HCT116 (cell line): Measurements from ENCODE around the gene ALOXE3. TPM values are rescaled to one million over a fixed set of nuclear protein-coding genes. Genes with fewer than 3 reads are reported as not detected.

Experiments
- ATAC-seq: fragments of 200-7000 bp; cut with Tn5 transposase; 2 replicates; pipeline ENCODE4 v1.9.1; 2020; ENCODE audit warnings: mild to moderate bottlenecking, moderate library complexity
- BruUV-seq: library from RNA; stranded (reverse); fragments of 400-500 nt; replicated peaks from 2 replicates; lab custom pipeline; 2021; lab: Mats Ljungman, UMichigan
- CTCF ChIA-PET: fragments of 300-600 bp; sonication (Branson Sonifier 250); formaldehyde crosslinking; loops from one replicate; lab custom pipeline; 2021; ENCODE audit warnings: antibody characterized with exemption; lab: Charles Lee
- POLR2A ChIA-PET: fragments of 300-600, 350-600 bp; sonication (Branson Sonifier 250); formaldehyde crosslinking; loops from one replicate; lab custom pipeline; 2021; ENCODE audit warnings: antibody characterized with exemption; lab: Charles Lee
- RAD21 ChIA-PET, 2 experiments: fragments of 300-600 bp; sonication (Branson Sonifier 250); formaldehyde crosslinking; loops; one replicate each; lab custom pipeline; 2023; ENCODE audit warnings: low total read pairs in 2 of 2; ENCODE audit not compliant: uncharacterized antibody in 2 of 2, unreplicated experiment in 2 of 2, low non-redundant PET in 1 of 2; lab: Charles Lee
- DNase-seq: peaks from one replicate; pipeline ENCODE4 v3.0.0-alpha.2; 2010; ENCODE audit warnings: low read depth, low spot score
- H2AFZ ChIP-seq: fragments of 200-600 bp; shearing (Covaris generic), sonication (generic); 2 replicates; pipeline ENCODE4 v1.6.1; 2017; ENCODE audit warnings: low read depth, mixed run types, mixed read lengths, antibody characterized with exemption, low read length; ENCODE audit not compliant: poor library complexity, severe bottlenecking
- H3K27ac ChIP-seq: 2 replicates; pipeline ENCODE4 v1.5.1; 2012; ENCODE audit warnings: low read depth, low read length
- H3K27me3 ChIP-seq: fragments of 200-600 bp; sonication (generic); 2 replicates; pipeline ENCODE4 v1.6.1; 2016; ENCODE audit warnings: mixed run types, low read length, mixed read lengths; ENCODE audit not compliant: insufficient read depth
- H3K36me3 ChIP-seq, 2 experiments: fragments of 200-500 bp in 1 of 2; fragments of 200-600 bp in 1 of 2; sonication (Bioruptor generic) in 1 of 2; sonication (generic) in 1 of 2; 2 replicates each; pipeline versions ENCODE4 v1.5.1 to v1.6.1; 2014 to 2016; ENCODE audit warnings: low read length in 2 of 2, inconsistent platforms in 1 of 2, mixed read lengths in 1 of 2, mixed run types in 1 of 2; ENCODE audit not compliant: insufficient read depth in 2 of 2, control insufficient read depth in 1 of 2
- H3K4me1 ChIP-seq, 2 experiments: fragments of 200-600 bp in 1 of 2; sonication (generic) in 1 of 2; 2 replicates each; pipeline versions ENCODE4 v1.5.1 to v1.6.1; 2012 to 2017; ENCODE audit warnings: low read length in 2 of 2, inconsistent platforms in 1 of 2, mild to moderate bottlenecking in 1 of 2, mixed read lengths in 1 of 2, mixed run types in 1 of 2, moderate library complexity in 1 of 2; ENCODE audit not compliant: insufficient read depth in 2 of 2, control insufficient read depth in 1 of 2
- H3K4me2 ChIP-seq: fragments of 200-600 bp; sonication (generic); 2 replicates; pipeline ENCODE4 v1.6.1; 2017; ENCODE audit warnings: mixed run types, low read length, mixed read lengths
- H3K4me3 ChIP-seq, 2 experiments: fragments of 200-600 bp in 1 of 2; sonication (generic) in 1 of 2; replicated peaks in 1 of 2; 2 replicates each; pipeline ENCODE4 v1.5.1; 2011 to 2016; ENCODE audit warnings: low read length in 2 of 2, control low read depth in 1 of 2, low read depth in 1 of 2, mild to moderate bottlenecking in 1 of 2, mixed read lengths in 1 of 2, mixed run types in 1 of 2
- H3K79me2 ChIP-seq: fragments of 200-600 bp; sonication (generic); 2 replicates; pipeline ENCODE4 v1.6.1; 2017; ENCODE audit warnings: mild to moderate bottlenecking, mixed run types, low read length, moderate library complexity, mixed read lengths; ENCODE audit not compliant: insufficient read depth
- H3K9ac ChIP-seq: fragments of 200-600 bp; sonication (generic); 2 replicates; pipeline ENCODE4 v1.6.1; 2016; ENCODE audit warnings: low read length, mixed read lengths
- H3K9me2 ChIP-seq: fragments of 200-600 bp; sonication (generic), shearing (Covaris generic); 2 replicates; pipeline ENCODE4 v1.6.1; 2017; ENCODE audit warnings: mixed run types, mild to moderate bottlenecking, moderate library complexity; ENCODE audit not compliant: insufficient read depth
- H3K9me3 ChIP-seq, 2 experiments: fragments of 200-500 bp in 1 of 2; fragments of 200-600 bp in 1 of 2; sonication (Bioruptor generic) in 1 of 2; sonication (generic) in 1 of 2; 2 replicates each; pipeline ENCODE4 v1.6.1; 2014 to 2017; ENCODE audit warnings: low read length in 2 of 2, mixed read lengths in 2 of 2, inconsistent platforms in 1 of 2, low read depth in 1 of 2, mild to moderate bottlenecking in 1 of 2, mixed run types in 1 of 2, moderate library complexity in 1 of 2; ENCODE audit not compliant: control insufficient read depth in 1 of 2, insufficient read depth in 1 of 2
- H4K20me1 ChIP-seq: fragments of 200-600 bp; sonication (generic), shearing (Covaris generic); 2 replicates; pipeline ENCODE4 v1.6.1; 2017; ENCODE audit warnings: mixed run types, mild to moderate bottlenecking, moderate library complexity; ENCODE audit not compliant: insufficient read depth
- CTCF ChIP-seq, 3 experiments: fragments of 200-600 bp in 1 of 3; sonication (generic) in 1 of 3; IDR thresholded peaks in 2 of 3; conservative IDR thresholded peaks in 1 of 3; 2 replicates each; pipeline ENCODE4 v1.5.1; 2012 to 2017; ENCODE audit warnings: low read depth in 2 of 3, low read length in 2 of 3, antibody characterized with exemption in 1 of 3, borderline replicate concordance in 1 of 3, control low read depth in 1 of 3, mild to moderate bottlenecking in 1 of 3, mixed read lengths in 1 of 3, mixed run types in 1 of 3, moderate library complexity in 1 of 3; ENCODE audit not compliant: insufficient read depth in 1 of 3
- EGR1 ChIP-seq: IDR thresholded peaks from 2 replicates; pipeline ENCODE4 v1.6.1; 2012; ENCODE audit warnings: low read depth
- ELF1 ChIP-seq: IDR thresholded peaks from 2 replicates; pipeline ENCODE4 v1.6.1; 2012; ENCODE audit warnings: low read depth, borderline replicate concordance
- EZH2 ChIP-seq: fragments of 200-600 bp; sonication (generic); IDR thresholded peaks from 2 replicates; pipeline ENCODE4 v1.6.1; 2017; ENCODE audit warnings: antibody characterized with exemption, mixed run types
- EZH2phosphoT487 ChIP-seq: fragments of 200-600 bp; IDR thresholded peaks from 2 replicates; pipeline ENCODE4 v1.6.1; 2018; ENCODE audit warnings: antibody characterized with exemption, borderline replicate concordance
- POLR2AphosphoS5 ChIP-seq: IDR thresholded peaks from 2 replicates; pipeline ENCODE4 v1.6.1; 2011; ENCODE audit warnings: mild to moderate bottlenecking, low read depth, low read length, moderate library complexity
- RAD21 ChIP-seq: IDR thresholded peaks from 2 replicates; pipeline ENCODE4 v1.6.1; 2012; ENCODE audit warnings: low read depth, mild to moderate bottlenecking
- SP1 ChIP-seq: IDR thresholded peaks from 2 replicates; pipeline ENCODE4 v1.6.1; 2012; ENCODE audit warnings: low read depth
- SRF ChIP-seq: IDR thresholded peaks from 2 replicates; pipeline ENCODE4 v1.6.1; 2012; ENCODE audit warnings: low read depth
- TCF7L2 ChIP-seq: IDR thresholded peaks from 2 replicates; pipeline ENCODE4 v1.7.0; 2011; ENCODE audit warnings: borderline replicate concordance, inconsistent platforms; ENCODE audit not compliant: insufficient read depth, insufficient read length; ENCODE audit errors: extremely low read depth
- ZBTB33 ChIP-seq: IDR thresholded peaks from 2 replicates; pipeline ENCODE4 v1.6.1; 2011; ENCODE audit warnings: mild to moderate bottlenecking, low read length, moderate library complexity; ENCODE audit not compliant: insufficient replicate concordance; ENCODE audit errors: extremely low read depth
- intact Hi-C: fragments of 100-400 bp; cut with micrococcal nuclease; formaldehyde crosslinking; loops from 2 replicates; pipeline ENCODE4 v1.10.0; 2022
- total RNA-seq: library from RNA; stranded (reverse); gene quantifications from one replicate; pipeline ENCODE4 v1.2.1, GENCODE V29; 2021; ENCODE audit not compliant: unreplicated experiment
- TF ChIP-seq, protein P1 (sequence below): IDR thresholded peaks from 2 replicates; pipeline ENCODE4 v1.6.1; 2012

The ALOXE3 gene
- total RNA-seq, 1 experiment from 2014 or later = 3.5 TPM

- Histone ChIP-seq H3K4me3 (peak within 1 kb of the TSS; percentile 52 to 61), H3K4me1 (peaks cover 26 to 79% of the 10 kb centered on the region in 2 experiments), H3K4me2 (peak within 1 kb of the TSS; percentile 92), H3K9me2 (no peaks in the 10 kb centered on the region), H3K9ac (peak within 1 kb of the TSS; percentile 51), H4K20me1 (peaks cover 3% of the 10 kb centered on the region; the same call in 1 of the 2 replicates), H3K79me2 (no peaks in the 10 kb centered on the region), H3K9me3 (no peaks in the 10 kb centered on the region), H2AFZ (no peak within 1 kb of the TSS), H3K27me3 (no peaks in the 10 kb centered on the region), H3K27ac (no peak within 1 kb of the TSS), H3K36me3 (no peaks in the 10 kb centered on the region)
- no peak for ATAC-seq
- intact Hi-C loops = loop anchor here (10.0 kb wide), 1 partner anchor 261 kb away; the partner anchor contains the start of gene RPL26
- CTCF ChIA-PET = no interaction called here
- DNase-seq = no peak
- TF ChIP-seq SRF (no peak), ELF1 (no peak), POLR2AphosphoS5 (no peak), EZH2 (no peak), TCF7L2 (no peak), SP1 (no peak), EZH2phosphoT487 (no peak), RAD21 (no peak), ZBTB33 (no peak), CTCF (IDR thresholded peaks at IDR 0.05 in 2 of 3, conservative IDR thresholded peaks at IDR 0.05 in 1 of 3; ENCODE audit: borderline replicate concordance in 1 of 3, insufficient read depth in 1 of 3, low read depth in 2 of 3, low read length in 2 of 3) (no peak), EGR1 (no peak)
- TF ChIP-seq, protein P1, sequence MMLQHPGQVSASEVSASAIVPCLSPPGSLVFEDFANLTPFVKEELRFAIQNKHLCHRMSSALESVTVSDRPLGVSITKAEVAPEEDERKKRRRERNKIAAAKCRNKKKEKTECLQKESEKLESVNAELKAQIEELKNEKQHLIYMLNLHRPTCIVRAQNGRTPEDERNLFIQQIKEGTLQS = no peak
- RAD21 ChIA-PET = no interaction called here
- POLR2A ChIA-PET = interaction anchor here (2.5 kb wide), 1 partner anchor 49 kb away, joined by 13 read pairs; no protein-coding TSS in a partner anchor
- no TSS peak for BruUV-seq
These were observed 5.5 kb upstream of the ALOXE3 start, which contains the start of gene HES7 for GRCh38 chr17:8123695-8124349. HES7 (minus strand) TSS chr17:8124106; CDS start chr17:8124084, 22 bp downstream.
